BLaER1 treated with 17β-estradiol and CSF1 and Interleukin-3, amounts not matched to agents 10 nM and 100 nM (cell line): Measurements from ENCODE around the gene TSPAN14.

Experiments
- H3K27ac ChIP-seq, 11 experiments: shearing (Covaris generic); formaldehyde crosslinking; 2 replicates each; pipeline ENCODE4 v1.8.1; 2022
- H3K27me3 ChIP-seq, 11 experiments: shearing (Covaris generic); formaldehyde crosslinking; 2 replicates each; pipeline ENCODE4 v1.8.1; 2022
- H3K36me3 ChIP-seq, 11 experiments: shearing (Covaris generic); formaldehyde crosslinking; 2 replicates each; pipeline ENCODE4 v1.8.1; 2022
- H3K4me1 ChIP-seq, 10 experiments: shearing (Covaris generic); formaldehyde crosslinking; 2 replicates each; pipeline ENCODE4 v1.8.1; 2022
- H3K4me2 ChIP-seq, 11 experiments: shearing (Covaris generic); formaldehyde crosslinking; 2 replicates each; pipeline ENCODE4 v1.8.1; 2022
- H3K4me3 ChIP-seq, 10 experiments: shearing (Covaris generic); formaldehyde crosslinking; 2 replicates each; pipeline ENCODE4 v1.8.1; 2022
- H3K9ac ChIP-seq, 11 experiments: shearing (Covaris generic); formaldehyde crosslinking; 2 replicates each; pipeline ENCODE4 v1.8.1; 2022
- H3K9me3 ChIP-seq, 11 experiments: shearing (Covaris generic); formaldehyde crosslinking; replicated peaks in 1 of 11; 2 replicates each; pipeline ENCODE4 v1.8.1; 2022
- H4K20me1 ChIP-seq, 11 experiments: shearing (Covaris generic); formaldehyde crosslinking; 2 replicates each; pipeline ENCODE4 v1.8.1; 2022
- Cebpa-rat ChIP-seq, 11 experiments: shearing (Covaris generic); IDR thresholded peaks; 2 replicates each; pipeline ENCODE4 v1.8.1; 2022

The TSPAN14 gene

GRCh38 chr10:80522756-80523363, 68.8 kb downstream of the TSPAN14 start:
- Histone ChIP-seq H3K27ac (peak overlapping the region in 3 of 11 experiments; percentile 1 to 34 (median 8); a peak in 3 of 22 replicates), H3K27me3 (no peaks in the 10 kb centered on the region), H3K9ac (no peak overlapping the region), H3K4me1 (peaks cover 98 to 100% (median 100%) of the 10 kb centered on the region in 10 experiments), H3K36me3 (peaks cover 36 to 50% (median 43%) of the 10 kb centered on the region in 11 experiments), H3K9me3 (no peaks in the 10 kb centered on the region), H4K20me1 (peaks cover 31 to 82% (median 57%) of the 10 kb centered on the region in 11 experiments), H3K4me2 (peak overlapping the region; percentile 36 to 96 (median 63)), H3K4me3 (no peak overlapping the region)
- no peak for TF ChIP-seq Cebpa-rat (IDR thresholded peaks at IDR 0.05)

- Histone ChIP-seq H3K4me2 (peak overlapping the region; percentile 36 to 96 (median 63)), H3K36me3 (peaks cover 27 to 41% (median 34%) of the 10 kb centered on the region in 11 experiments), H3K4me1 (peaks cover 98 to 100% (median 100%) of the 10 kb centered on the region in 10 experiments), H3K27me3 (no peaks in the 10 kb centered on the region), H3K9me3 (no peaks in the 10 kb centered on the region), H3K9ac (peak overlapping the region in 9 of 11 experiments; percentile 9 to 52 (median 27); a peak in 16 of 22 replicates), H4K20me1 (peaks cover 25 to 76% (median 48%) of the 10 kb centered on the region in 11 experiments; a peak in 21 of 22 replicates), H3K4me3 (no peak overlapping the region), H3K27ac (peak overlapping the region in 10 of 11 experiments; percentile 34 to 66 (median 56); a peak in 21 of 22 replicates)
- no peak for TF ChIP-seq Cebpa-rat (IDR thresholded peaks at IDR 0.05)
Observed at GRCh38 chr10:80523773-80524172, 69.7 kb downstream of the TSPAN14 start.

- no peaks in the 10 kb centered on the region for H3K9me3 ChIP-seq
- H3K27ac ChIP-seq = peak overlapping the region in 10 of 11 experiments; percentile 34 to 66 (median 56); a peak in 21 of 22 replicates
- no peak overlapping the region for H3K4me3 ChIP-seq
- peaks cover 19 to 70% (median 42%) of the 10 kb centered on the region in 11 experiments; a peak in 21 of 22 replicates for H4K20me1 ChIP-seq
- H3K27me3 ChIP-seq = no peaks in the 10 kb centered on the region
- peaks cover 98 to 100% (median 100%) of the 10 kb centered on the region in 10 experiments for H3K4me1 ChIP-seq
- peaks cover 23 to 35% (median 29%) of the 10 kb centered on the region in 11 experiments for H3K36me3 ChIP-seq
- H3K9ac ChIP-seq = peak overlapping the region in 9 of 11 experiments; percentile 9 to 52 (median 27); a peak in 15 of 22 replicates
- no peak for TF ChIP-seq Cebpa-rat (IDR thresholded peaks at IDR 0.05)
- peak overlapping the region; percentile 36 to 96 (median 63) for H3K4me2 ChIP-seq
Observed at GRCh38 chr10:80524190-80524909, 70.2 kb downstream of the TSPAN14 start.

GRCh38 chr10:80526218-80526617, 72.1 kb downstream of the TSPAN14 start:
- Histone ChIP-seq H3K36me3 (peaks cover 4 to 18% (median 11%) of the 10 kb centered on the region in 11 experiments; a peak in 21 of 22 replicates), H4K20me1 (peaks cover under 1 to 52% (median 23%) of the 10 kb centered on the region in 11 experiments; a peak in 16 of 22 replicates), H3K9me3 (no peaks in the 10 kb centered on the region), H3K4me2 (peak overlapping the region; percentile 66 to 96 (median 84)), H3K9ac (peak overlapping the region in 7 of 11 experiments; percentile 6 to 36 (median 23); a peak in 5 of 22 replicates), H3K27me3 (no peaks in the 10 kb centered on the region), H3K4me1 (peaks cover 98 to 100% (median 100%) of the 10 kb centered on the region in 10 experiments), H3K4me3 (no peak overlapping the region), H3K27ac (peak overlapping the region in 8 of 11 experiments; percentile 14 to 81 (median 50); a peak in 16 of 22 replicates)
- no peak for TF ChIP-seq Cebpa-rat (IDR thresholded peaks at IDR 0.05)

- Histone ChIP-seq H3K9me3 (no peaks in the 10 kb centered on the region), H3K4me1 (peaks cover 94 to 100% (median 99%) of the 10 kb centered on the region in 10 experiments), H3K4me2 (peak overlapping the region; percentile 66 to 96 (median 84)), H3K36me3 (peaks cover 0 to 13% (median 6%) of the 10 kb centered on the region in 11 experiments; a peak in 19 of 22 replicates), H4K20me1 (peaks cover 0 to 46% (median 20%) of the 10 kb centered on the region in 11 experiments; a peak in 15 of 22 replicates), H3K4me3 (no peak overlapping the region), H3K27ac (peak overlapping the region in 9 of 11 experiments; percentile 1 to 81 (median 45); a peak in 15 of 22 replicates), H3K9ac (peak overlapping the region in 9 of 11 experiments; percentile 0 to 49 (median 23); a peak in 7 of 22 replicates), H3K27me3 (no peaks in the 10 kb centered on the region)
- no peak for TF ChIP-seq Cebpa-rat (IDR thresholded peaks at IDR 0.05)
Observed at GRCh38 chr10:80526742-80527141, 72.6 kb downstream of the TSPAN14 start.

- no peak for TF ChIP-seq Cebpa-rat (IDR thresholded peaks at IDR 0.05)
- Histone ChIP-seq H3K9ac (peak overlapping the region in 8 of 11 experiments; percentile 2 to 66 (median 58); a peak in 14 of 22 replicates), H3K27me3 (no peaks in the 10 kb centered on the region), H3K27ac (peak overlapping the region; percentile 3 to 81 (median 72); a peak in 19 of 22 replicates), H3K9me3 (no peaks in the 10 kb centered on the region), H3K4me1 (peaks cover 81 to 96% (median 90%) of the 10 kb centered on the region in 10 experiments), H4K20me1 (peaks cover 0 to 34% (median 11%) of the 10 kb centered on the region in 11 experiments; a peak in 11 of 22 replicates), H3K36me3 (peaks cover 0 to 4% (median 0%) of the 10 kb centered on the region in 11 experiments; a peak in 3 of 22 replicates), H3K4me3 (peak overlapping the region in 1 of 10 experiments; percentile 6; a peak in 1 of 20 replicates), H3K4me2 (peak overlapping the region; percentile 66 to 96 (median 84))
Observed at GRCh38 chr10:80528185-80528700, 74.1 kb downstream of the TSPAN14 start.

GRCh38 chr10:80528901-80529300, 74.8 kb downstream of the TSPAN14 start:
- Histone ChIP-seq H3K4me1 (peaks cover 75 to 90% (median 83%) of the 10 kb centered on the region in 10 experiments), H3K9ac (peak overlapping the region; percentile 2 to 66 (median 44); a peak in 20 of 22 replicates), H3K27me3 (no peaks in the 10 kb centered on the region), H3K27ac (peak overlapping the region; percentile 43 to 81 (median 72); a peak in 21 of 22 replicates), H3K4me2 (peak overlapping the region; percentile 66 to 96 (median 84)), H4K20me1 (peaks cover 0 to 28% (median 8%) of the 10 kb centered on the region in 11 experiments; a peak in 11 of 22 replicates), H3K4me3 (no peak overlapping the region; a peak in 2 of 20 replicates), H3K36me3 (peaks cover 0 to 4% (median 0%) of the 10 kb centered on the region in 11 experiments; a peak in 3 of 22 replicates), H3K9me3 (no peaks in the 10 kb centered on the region)
- TF ChIP-seq Cebpa-rat (IDR thresholded peaks at IDR 0.05) = no peak

GRCh38 chr10:80529604-80530003, 75.5 kb downstream of the TSPAN14 start:
- Histone ChIP-seq H4K20me1 (peaks cover 0 to 21% (median 1%) of the 10 kb centered on the region in 11 experiments; a peak in 7 of 22 replicates), H3K4me1 (peaks cover 68 to 83% (median 76%) of the 10 kb centered on the region in 10 experiments), H3K9me3 (no peaks in the 10 kb centered on the region), H3K27me3 (no peaks in the 10 kb centered on the region), H3K36me3 (peaks cover 0 to 4% (median 0%) of the 10 kb centered on the region in 11 experiments; a peak in 3 of 22 replicates), H3K4me2 (peak overlapping the region; percentile 66 to 96 (median 84)), H3K4me3 (peak overlapping the region in 2 of 10 experiments; percentile 4 to 7; a peak in 2 of 20 replicates), H3K27ac (peak overlapping the region; percentile 43 to 81 (median 72); a peak in 20 of 22 replicates), H3K9ac (peak overlapping the region in 10 of 11 experiments; percentile 16 to 66 (median 51); a peak in 18 of 22 replicates)
- no peak for TF ChIP-seq Cebpa-rat (IDR thresholded peaks at IDR 0.05)
